ENCODE results near the gene CDC27.

DNA sequence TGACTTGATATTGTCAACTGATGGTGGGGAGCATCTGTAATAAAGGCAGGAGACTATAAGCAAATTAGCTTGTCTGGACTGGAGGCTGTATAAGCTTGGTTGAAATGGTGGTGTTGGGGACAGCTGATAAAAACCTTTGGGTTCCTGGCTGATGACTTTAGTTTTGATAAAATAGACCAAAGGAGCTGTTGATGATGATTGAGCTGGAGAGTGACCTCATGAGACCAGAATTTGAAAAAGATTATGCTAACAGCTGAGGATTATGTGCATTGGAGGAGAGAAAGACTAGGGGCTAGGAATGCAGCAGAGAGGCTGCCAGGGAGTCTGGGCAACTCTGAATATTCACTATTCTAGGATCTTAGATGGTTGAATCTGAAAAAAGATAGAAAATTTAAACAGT, 8.7 kb upstream of the CDC27 start:
- TF ChIP-seq, protein P1, sequence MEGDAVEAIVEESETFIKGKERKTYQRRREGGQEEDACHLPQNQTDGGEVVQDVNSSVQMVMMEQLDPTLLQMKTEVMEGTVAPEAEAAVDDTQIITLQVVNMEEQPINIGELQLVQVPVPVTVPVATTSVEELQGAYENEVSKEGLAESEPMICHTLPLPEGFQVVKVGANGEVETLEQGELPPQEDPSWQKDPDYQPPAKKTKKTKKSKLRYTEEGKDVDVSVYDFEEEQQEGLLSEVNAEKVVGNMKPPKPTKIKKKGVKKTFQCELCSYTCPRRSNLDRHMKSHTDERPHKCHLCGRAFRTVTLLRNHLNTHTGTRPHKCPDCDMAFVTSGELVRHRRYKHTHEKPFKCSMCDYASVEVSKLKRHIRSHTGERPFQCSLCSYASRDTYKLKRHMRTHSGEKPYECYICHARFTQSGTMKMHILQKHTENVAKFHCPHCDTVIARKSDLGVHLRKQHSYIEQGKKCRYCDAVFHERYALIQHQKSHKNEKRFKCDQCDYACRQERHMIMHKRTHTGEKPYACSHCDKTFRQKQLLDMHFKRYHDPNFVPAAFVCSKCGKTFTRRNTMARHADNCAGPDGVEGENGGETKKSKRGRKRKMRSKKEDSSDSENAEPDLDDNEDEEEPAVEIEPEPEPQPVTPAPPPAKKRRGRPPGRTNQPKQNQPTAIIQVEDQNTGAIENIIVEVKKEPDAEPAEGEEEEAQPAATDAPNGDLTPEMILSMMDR (IDR thresholded peaks at IDR 0.05; ENCODE audit: poor library complexity, severe bottlenecking), result no peak
- no peak for TF ChIP-seq POLR2AphosphoS5 (IDR thresholded peaks at IDR 0.05)

All from neural cell (in vitro differentiated cells).